GM12801 (cell line): ENCODE data around the gene OVOL1.

Source experiments
- TF ChIP-seq, protein P1 (sequence below): IDR thresholded peaks from one replicate; pipeline ENCODE4 v1.5.1; 2011; ENCODE audit warnings: control low read depth; ENCODE audit not compliant: insufficient read length; ENCODE audit errors: extremely low read depth

The OVOL1 gene

DNA sequence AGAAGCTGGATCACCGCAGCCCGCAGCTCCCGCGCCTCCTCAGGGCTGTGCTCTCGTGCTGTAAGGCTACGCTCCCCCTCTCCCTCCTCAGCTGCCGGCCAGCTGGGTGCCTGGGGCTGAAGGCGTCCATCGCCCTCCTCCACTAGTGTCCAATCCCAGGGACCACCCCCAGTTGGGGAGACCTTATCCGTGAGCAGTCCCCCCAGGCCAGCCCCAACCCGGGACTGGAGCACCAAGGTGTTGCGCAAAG, 7.3 kb upstream of the OVOL1 start:
- TF ChIP-seq, protein P1, sequence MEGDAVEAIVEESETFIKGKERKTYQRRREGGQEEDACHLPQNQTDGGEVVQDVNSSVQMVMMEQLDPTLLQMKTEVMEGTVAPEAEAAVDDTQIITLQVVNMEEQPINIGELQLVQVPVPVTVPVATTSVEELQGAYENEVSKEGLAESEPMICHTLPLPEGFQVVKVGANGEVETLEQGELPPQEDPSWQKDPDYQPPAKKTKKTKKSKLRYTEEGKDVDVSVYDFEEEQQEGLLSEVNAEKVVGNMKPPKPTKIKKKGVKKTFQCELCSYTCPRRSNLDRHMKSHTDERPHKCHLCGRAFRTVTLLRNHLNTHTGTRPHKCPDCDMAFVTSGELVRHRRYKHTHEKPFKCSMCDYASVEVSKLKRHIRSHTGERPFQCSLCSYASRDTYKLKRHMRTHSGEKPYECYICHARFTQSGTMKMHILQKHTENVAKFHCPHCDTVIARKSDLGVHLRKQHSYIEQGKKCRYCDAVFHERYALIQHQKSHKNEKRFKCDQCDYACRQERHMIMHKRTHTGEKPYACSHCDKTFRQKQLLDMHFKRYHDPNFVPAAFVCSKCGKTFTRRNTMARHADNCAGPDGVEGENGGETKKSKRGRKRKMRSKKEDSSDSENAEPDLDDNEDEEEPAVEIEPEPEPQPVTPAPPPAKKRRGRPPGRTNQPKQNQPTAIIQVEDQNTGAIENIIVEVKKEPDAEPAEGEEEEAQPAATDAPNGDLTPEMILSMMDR, result no peak

DNA sequence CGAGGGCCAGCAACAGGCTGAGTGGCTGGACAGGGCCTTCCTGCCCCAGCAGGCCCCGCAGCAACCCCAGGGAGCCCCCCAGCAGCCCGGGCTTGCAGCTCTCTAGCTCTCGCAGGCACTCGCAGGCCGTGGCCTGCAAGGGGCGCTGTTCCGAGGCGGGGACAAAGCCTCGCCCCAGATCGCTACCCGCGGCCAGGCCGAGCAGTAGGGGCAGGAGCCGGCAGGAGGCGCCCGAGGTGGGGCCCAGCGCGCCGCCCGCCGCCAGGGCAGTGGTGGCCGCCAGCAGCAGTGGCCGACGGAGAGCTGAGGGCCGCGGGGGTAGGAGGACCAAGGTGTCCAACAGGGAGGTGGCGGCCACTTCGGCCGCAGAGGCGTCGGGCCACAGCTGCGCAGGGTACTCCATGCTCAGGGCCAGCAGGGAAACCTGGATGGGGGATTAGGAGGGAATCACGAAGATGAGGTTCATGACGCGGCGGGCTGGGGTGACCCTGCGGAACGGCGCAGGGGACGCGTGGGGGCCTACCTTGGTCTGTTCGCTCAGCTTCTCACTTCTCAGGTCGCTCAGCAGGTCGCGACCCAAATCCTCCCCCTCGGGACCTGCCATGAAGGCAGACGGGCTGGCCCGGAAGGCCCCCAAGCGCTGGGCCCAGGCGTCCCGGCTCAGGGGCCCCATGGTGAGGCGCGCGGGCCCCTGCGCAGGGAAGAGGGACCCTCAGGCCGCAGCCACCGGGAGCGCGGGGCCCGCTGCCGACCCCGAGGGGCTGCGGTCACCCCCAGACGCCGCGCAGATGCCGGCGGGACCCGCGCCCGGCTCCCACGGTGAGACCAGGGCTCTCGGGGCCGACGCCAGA, 6.7 kb upstream of the OVOL1 start:
- TF ChIP-seq, protein P1, result peak; percentile 0

DNA sequence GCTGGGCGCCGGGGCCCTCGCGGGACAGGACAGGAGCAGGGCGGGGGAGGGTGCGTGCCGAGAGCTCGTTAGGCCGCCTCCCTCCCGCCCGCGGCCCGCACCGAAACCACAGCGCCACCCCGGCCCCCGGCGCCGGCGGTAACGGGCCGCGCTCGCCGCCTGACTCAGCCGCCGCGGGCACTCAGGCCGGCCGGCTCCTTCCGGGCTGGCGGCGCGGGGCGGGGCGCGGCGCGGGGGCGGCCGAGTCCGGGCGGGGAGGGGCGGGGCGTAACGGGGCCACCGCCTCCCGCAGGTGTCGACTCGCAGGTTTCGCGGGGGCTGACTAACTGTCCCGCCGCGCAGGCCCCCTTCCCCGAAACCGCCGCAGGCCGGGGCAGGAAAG, 6.1 kb upstream of the OVOL1 start, which contains the start of gene AP5B1:
Gene AP5B1, minus strand, starts transcription at position 207 of the 382 bp plus-strand sequence. CDS start 385 bp downstream, outside the sequence.
- TF ChIP-seq, protein P1, result no peak

DNA sequence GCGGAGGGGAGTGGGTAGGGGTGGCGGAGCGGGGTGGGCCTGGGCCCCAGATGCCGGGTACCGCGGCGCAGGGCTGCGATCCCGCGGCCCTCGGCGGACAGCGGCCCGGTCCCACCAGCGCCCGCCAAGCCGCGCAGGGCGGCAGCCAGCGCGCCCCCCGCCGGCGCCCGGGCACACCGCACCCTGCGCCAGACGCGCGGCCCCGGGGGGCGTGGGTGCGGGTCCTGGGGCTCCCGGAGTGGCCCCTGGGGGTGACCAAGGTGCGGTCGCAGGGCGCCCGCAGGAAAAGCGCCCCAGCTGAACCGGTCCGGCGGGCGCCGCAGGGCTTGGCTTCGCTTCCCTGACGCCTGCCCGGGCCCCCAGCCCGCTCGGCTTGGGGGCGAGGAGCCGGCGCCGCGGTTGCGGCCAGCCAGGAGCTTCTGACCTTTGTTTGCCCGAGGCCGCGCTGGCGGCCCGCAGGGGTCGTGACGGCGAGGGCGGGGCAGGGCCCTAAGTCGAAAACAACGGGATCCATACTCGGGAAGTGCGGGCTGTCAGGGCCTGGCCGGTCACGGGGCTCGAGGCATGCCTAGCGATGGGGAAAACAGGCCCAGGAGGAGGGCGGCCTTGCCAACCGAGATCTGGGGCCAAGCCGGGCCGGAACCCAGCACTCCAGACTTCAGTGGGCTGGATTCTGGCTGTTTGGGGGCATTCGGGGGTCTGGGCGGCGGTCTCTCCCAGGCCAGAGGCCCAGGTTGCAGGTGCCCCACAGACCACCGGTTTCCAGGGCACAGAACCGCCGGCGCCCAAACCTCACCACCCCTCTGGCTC, 5.5 kb upstream of the OVOL1 start:
- TF ChIP-seq, protein P1, result no peak

DNA sequence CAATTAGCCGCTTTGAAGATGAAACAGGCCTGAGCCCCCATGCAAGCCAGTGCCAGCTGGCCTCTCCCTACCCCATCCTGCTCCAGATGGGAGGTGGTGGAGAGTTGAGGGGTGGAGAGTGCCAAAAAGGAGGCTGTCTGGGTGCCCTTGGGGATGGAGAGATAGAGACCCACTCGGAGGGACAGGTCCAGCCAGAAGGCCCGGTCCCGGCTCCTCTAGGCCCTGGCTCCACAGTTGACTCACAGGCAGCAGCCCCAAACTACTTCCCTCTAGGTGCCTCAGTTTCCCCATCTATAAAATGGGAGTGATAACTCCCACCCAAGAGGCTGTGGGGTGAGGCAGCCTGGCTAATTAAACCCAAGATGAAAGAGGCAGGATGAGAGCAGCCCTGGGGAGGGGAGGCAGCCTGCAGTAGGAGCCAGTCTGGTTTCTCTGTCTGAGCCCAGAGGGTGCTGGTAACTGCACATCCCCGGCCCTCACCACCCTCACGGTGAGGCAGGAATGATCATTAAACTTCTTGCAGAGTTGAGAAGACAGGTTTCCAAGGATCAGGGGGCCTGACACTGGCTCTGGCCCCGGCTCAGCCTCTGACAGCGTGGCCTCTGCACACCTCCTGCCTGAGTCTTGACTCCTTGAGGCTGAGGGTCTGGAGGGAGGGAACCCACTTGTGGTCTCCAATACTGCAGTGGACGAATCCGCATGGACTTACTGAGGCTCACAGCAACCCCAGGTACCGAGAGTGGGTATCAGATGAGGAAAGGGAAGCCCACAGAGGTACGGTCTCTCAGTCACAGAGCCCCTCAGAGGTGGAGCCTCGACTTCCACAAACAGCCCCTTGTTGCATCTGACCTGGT, 4.7 kb upstream of the OVOL1 start:
- TF ChIP-seq, protein P1, result no peak

DNA sequence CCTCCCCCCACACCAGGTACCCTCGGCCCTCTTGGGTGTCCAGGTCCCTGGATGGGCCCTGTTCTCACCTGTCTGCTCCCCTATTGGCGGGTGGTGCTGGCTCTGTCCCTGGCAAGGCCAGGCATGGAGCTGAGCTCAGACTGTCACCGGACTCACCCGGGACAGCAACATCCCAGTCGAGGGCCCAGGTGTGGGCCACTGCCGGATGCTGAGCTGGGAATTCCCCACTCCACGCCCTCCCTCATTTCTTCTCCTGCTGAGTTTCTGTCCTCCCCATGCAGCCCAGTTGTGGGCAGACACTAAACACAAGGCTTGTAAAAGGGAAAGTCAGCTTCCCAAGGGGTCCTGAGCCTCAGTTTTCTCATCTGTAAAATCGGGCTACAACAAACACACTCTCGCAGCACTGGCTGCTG, 4.0 kb upstream of the OVOL1 start:
- TF ChIP-seq, protein P1, result no peak
